Omental fat pad (tissue), 4 donors: Measurements from ENCODE around the gene RERE. TPM values are rescaled to one million over a fixed set of nuclear protein-coding genes. Genes with fewer than 3 reads are reported as not detected.

Experiments used
- ATAC-seq: fragments of 150-250 bp; one replicate; pipeline ENCODE4 v1.9.1; 2016; ENCODE audit warnings: mild to moderate bottlenecking, moderate library complexity; ENCODE audit not compliant: low FRiP score
- DNase-seq: peaks from one replicate; pipeline ENCODE4 v3.0.0-alpha.2; 2019; ENCODE audit warnings: low spot score
- CTCF ChIP-seq, 3 donors: fragments of 450-650 bp; IDR thresholded peaks; one replicate each; pipeline ENCODE4 v1.5.1; 2016 to 2017; ENCODE audit warnings: antibody characterized with exemption in 3 of 3, mild to moderate bottlenecking in 3 of 3, moderate library complexity in 2 of 3
- total RNA-seq, 4 donors: library from RNA; depleted of rRNA; stranded (reverse); fragments of >200 nt; gene quantifications; one replicate each; pipeline ENCODE4 v1.1.0, GENCODE V29; 2016

RERE gene
- total RNA-seq, 4 donors from 2014 or later: 46.3 to 117 (median 55.4) TPM

- TF ChIP-seq CTCF (IDR thresholded peaks at IDR 0.05): no peak
- ATAC-seq: no peak
- DNase-seq: no peak
These were observed 175.3 kb downstream of the RERE start for GRCh38 chr1:8642114-8642513.

- no peak for ATAC-seq
- TF ChIP-seq CTCF (IDR thresholded peaks at IDR 0.05): no peak
These were observed 176.0 kb downstream of the RERE start for GRCh38 chr1:8641377-8641997.

GRCh38 chr1:8640950-8641349 lies 176.5 kb downstream of the RERE start:
- TF ChIP-seq CTCF (IDR thresholded peaks at IDR 0.05): no peak
- ATAC-seq (no peak), DNase-seq (no peak)

More at GRCh38 chr1:8641377-8641997, 176.0 kb downstream of the RERE start:
- DNase-seq: no peak

- ATAC-seq (no peak), DNase-seq (no peak)
- TF ChIP-seq CTCF (IDR thresholded peaks at IDR 0.05): no peak
These were observed 178.3 kb downstream of the RERE start for GRCh38 chr1:8639148-8639547.

GRCh38 chr1:8633741-8634501 lies 183.5 kb downstream of the RERE start:
- no peak for TF ChIP-seq CTCF (IDR thresholded peaks at IDR 0.05)
- no peak for ATAC-seq
- DNase-seq: no peak

- TF ChIP-seq CTCF (IDR thresholded peaks at IDR 0.05): no peak
- no peak for DNase-seq
- no peak for ATAC-seq
These were observed 185.3 kb downstream of the RERE start for GRCh38 chr1:8632102-8632501.

- DNase-seq (no peak), ATAC-seq (no peak)
- TF ChIP-seq CTCF (IDR thresholded peaks at IDR 0.05): no peak
These were observed 186.3 kb downstream of the RERE start for GRCh38 chr1:8631163-8631562.
